Subcutaneous abdominal adipose tissue (tissue), 5 donors: Measurements from ENCODE around the gene DMKN.

Experiments used
- H3K27ac ChIP-seq: one replicate; pipeline ENCODE4 v1.7.0; 2013; ENCODE audit warnings: low read depth, mild to moderate bottlenecking, inconsistent platforms, low read length, moderate library complexity
- H3K27me3 ChIP-seq, 5 donors: one replicate each; pipeline ENCODE4 v1.7.0; 2013; ENCODE audit warnings: low read length in 5 of 5, inconsistent platforms in 1 of 5; ENCODE audit not compliant: control insufficient read depth in 5 of 5, insufficient read depth in 4 of 5
- H3K36me3 ChIP-seq, 5 donors: one replicate each; pipeline ENCODE4 v1.7.0; 2013; ENCODE audit warnings: low read length in 5 of 5; ENCODE audit not compliant: control insufficient read depth in 5 of 5, insufficient read depth in 5 of 5
- H3K4me1 ChIP-seq, 5 donors: one replicate each; pipeline ENCODE4 v1.7.0; 2013; ENCODE audit warnings: low read length in 5 of 5, mild to moderate bottlenecking in 3 of 5, moderate library complexity in 1 of 5; ENCODE audit not compliant: control insufficient read depth in 5 of 5, insufficient read depth in 5 of 5
- H3K4me3 ChIP-seq, 5 donors: one replicate each; pipeline ENCODE4 v1.7.0; 2013; ENCODE audit warnings: low read length in 5 of 5, low read depth in 1 of 5
- H3K9ac ChIP-seq, 5 donors: one replicate each; pipeline ENCODE4 v1.7.0; 2013; ENCODE audit warnings: low read length in 5 of 5, mild to moderate bottlenecking in 4 of 5, moderate library complexity in 3 of 5
- H3K9me3 ChIP-seq, 5 donors: one replicate each; pipeline ENCODE4 v1.7.0; 2013; ENCODE audit warnings: low read length in 5 of 5; ENCODE audit not compliant: control insufficient read depth in 5 of 5
- donor health status: healthy.
- donor health status: healthy.
- donor health status: healthy.
- donor health status: healthy.
- donor health status: healthy.

DMKN gene

GRCh38 chr19:35514282-35514809 is 897 bp upstream of the DMKN start:
- no peak overlapping the region for H3K27ac ChIP-seq

GRCh38 chr19:35512831-35513627 is 420 bp downstream of the DMKN start:
- Histone ChIP-seq H3K9me3 (no peaks in the 10 kb centered on the region), H3K27me3 (peaks cover 32 to 52% (median 46%) of the 10 kb centered on the region in 5 donors), H3K27ac (no peak overlapping the region), H3K4me1 (peaks cover 0 to 20% (median 13%) of the 10 kb centered on the region in 5 donors), H3K36me3 (no peaks in the 10 kb centered on the region), H3K9ac (no peak overlapping the region), H3K4me3 (no peak overlapping the region)

More at GRCh38 chr19:35514282-35514809, 897 bp upstream of the DMKN start:
- H3K27me3 ChIP-seq: peaks cover 28 to 44% (median 43%) of the 10 kb centered on the region in 5 donors
- H3K9ac ChIP-seq: no peak overlapping the region
- no peaks in the 10 kb centered on the region for H3K9me3 ChIP-seq
- H3K4me1 ChIP-seq: peaks cover 0 to 19% (median 13%) of the 10 kb centered on the region in 5 donors
- no peak overlapping the region for H3K4me3 ChIP-seq
- no peaks in the 10 kb centered on the region for H3K36me3 ChIP-seq

- no peak overlapping the region for H3K27ac ChIP-seq
- peaks cover 0 to 20% (median 13%) of the 10 kb centered on the region in 5 donors for H3K4me1 ChIP-seq
- H3K36me3 ChIP-seq: no peaks in the 10 kb centered on the region
- H3K4me3 ChIP-seq: no peak overlapping the region
- no peaks in the 10 kb centered on the region for H3K9me3 ChIP-seq
- no peak overlapping the region for H3K9ac ChIP-seq
- H3K27me3 ChIP-seq: peaks cover 46 to 57% (median 54%) of the 10 kb centered on the region in 5 donors
Measured at GRCh38 chr19:35511337-35511736, 2.1 kb downstream of the DMKN start.

GRCh38 chr19:35510626-35510964 is 2.9 kb downstream of the DMKN start:
- Histone ChIP-seq H3K9ac (no peak overlapping the region), H3K4me3 (peak overlapping the region in 2 of 5 donors; percentile 50 to 54), H3K4me1 (peaks cover 0 to 20% (median 13%) of the 10 kb centered on the region in 5 donors), H3K27me3 (peaks cover 47 to 64% (median 54%) of the 10 kb centered on the region in 5 donors), H3K9me3 (no peaks in the 10 kb centered on the region), H3K27ac (no peak overlapping the region), H3K36me3 (no peaks in the 10 kb centered on the region)

- H3K4me3 ChIP-seq: peak overlapping the region; percentile 26 to 61 (median 50)
- H3K36me3 ChIP-seq: no peaks in the 10 kb centered on the region
- peaks cover 50 to 70% (median 54%) of the 10 kb centered on the region in 5 donors for H3K27me3 ChIP-seq
- no peak overlapping the region for H3K27ac ChIP-seq
- H3K9me3 ChIP-seq: no peaks in the 10 kb centered on the region
- H3K9ac ChIP-seq: peak overlapping the region in 1 of 5 donors; percentile 58
- peaks cover 0 to 20% (median 13%) of the 10 kb centered on the region in 5 donors for H3K4me1 ChIP-seq
Measured at GRCh38 chr19:35509861-35510625, 3.4 kb downstream of the DMKN start.

- H3K9ac ChIP-seq: no peak overlapping the region
- peaks cover 49 to 66% (median 49%) of the 10 kb centered on the region in 5 donors for H3K27me3 ChIP-seq
- H3K4me1 ChIP-seq: peaks cover 0 to 17% (median 13%) of the 10 kb centered on the region in 5 donors
Measured at GRCh38 chr19:35509018-35509652, 4.3 kb downstream of the DMKN start.

GRCh38 chr19:35508129-35508528 is 5.3 kb downstream of the DMKN start:
- Histone ChIP-seq H3K4me3 (no peak overlapping the region), H3K36me3 (no peaks in the 10 kb centered on the region), H3K9ac (no peak overlapping the region), H3K9me3 (no peaks in the 10 kb centered on the region), H3K27ac (no peak overlapping the region), H3K4me1 (peaks cover 0 to 14% (median 11%) of the 10 kb centered on the region in 5 donors), H3K27me3 (peaks cover 39 to 58% (median 43%) of the 10 kb centered on the region in 5 donors)

More at GRCh38 chr19:35509018-35509652, 4.3 kb downstream of the DMKN start:
- Histone ChIP-seq H3K36me3 (no peaks in the 10 kb centered on the region), H3K4me3 (peak overlapping the region in 1 of 5 donors; percentile 50), H3K27ac (no peak overlapping the region), H3K9me3 (no peaks in the 10 kb centered on the region)

GRCh38 chr19:35507561-35507960 is 5.9 kb downstream of the DMKN start:
- H3K27ac ChIP-seq: no peak overlapping the region
- H3K4me3 ChIP-seq: no peak overlapping the region
- H3K36me3 ChIP-seq: no peaks in the 10 kb centered on the region
- H3K9me3 ChIP-seq: no peaks in the 10 kb centered on the region
- peaks cover 0 to 14% (median 11%) of the 10 kb centered on the region in 5 donors for H3K4me1 ChIP-seq
- no peak overlapping the region for H3K9ac ChIP-seq
- H3K27me3 ChIP-seq: peaks cover 36 to 53% (median 37%) of the 10 kb centered on the region in 5 donors

GRCh38 chr19:35506011-35506410 is 7.4 kb downstream of the DMKN start:
- no peaks in the 10 kb centered on the region for H3K9me3 ChIP-seq
- H3K4me1 ChIP-seq: peaks cover 0 to 14% (median 11%) of the 10 kb centered on the region in 5 donors
- no peak overlapping the region for H3K27ac ChIP-seq
- H3K9ac ChIP-seq: no peak overlapping the region
- H3K27me3 ChIP-seq: peaks cover 30 to 42% (median 36%) of the 10 kb centered on the region in 5 donors
- H3K4me3 ChIP-seq: no peak overlapping the region
- H3K36me3 ChIP-seq: no peaks in the 10 kb centered on the region
